Naive thymus-derived CD4-positive, alpha-beta T cell (primary cell): Measurements from ENCODE around the gene SNX5. TPM values are rescaled to one million over a fixed set of nuclear protein-coding genes. Genes with fewer than 3 reads are reported as not detected.

Experiments
- ATAC-seq: fragments of 150-1000 bp; cut with Tn5 transposase; 2 replicates; pipeline ENCODE4 v1.10.0; 2021; ENCODE audit warnings: mild to moderate bottlenecking, moderate library complexity
- CTCF ChIA-PET: fragments of 350-600 bp; sonication (Branson Sonifier 250); formaldehyde crosslinking; loops from one replicate; lab custom pipeline; 2021; ENCODE audit warnings: antibody characterized with exemption; lab: Charles Lee
- POLR2A ChIA-PET: fragments of 350-600 bp; sonication (Branson Sonifier 250); formaldehyde crosslinking; loops from one replicate; lab custom pipeline; 2021; ENCODE audit warnings: antibody characterized with exemption, inconsistent platforms; lab: Charles Lee
- DNase-seq, 9 donors: peaks; one replicate each; pipeline versions ENCODE4 v3.0.0 to v3.0.0-alpha.2; 2020 to 2022; ENCODE audit warnings: mixed read lengths in 1 of 9
- H3K27ac ChIP-seq: one replicate; pipeline ENCODE4 v1.7.0; 2013; ENCODE audit warnings: mild to moderate bottlenecking, low read depth, low read length, moderate library complexity
- H3K27me3 ChIP-seq, 2 donors: one replicate each; pipeline ENCODE4 v1.7.0; 2013; ENCODE audit warnings: low read length in 2 of 2, mild to moderate bottlenecking in 2 of 2, moderate library complexity in 2 of 2; ENCODE audit not compliant: control insufficient read depth in 2 of 2, insufficient read depth in 2 of 2
- H3K36me3 ChIP-seq, 3 experiments: 1 replicate in 2 of 3; 2 replicates in 1 of 3; pipeline ENCODE4 v1.7.0; 2013; ENCODE audit warnings: low read length in 3 of 3, mild to moderate bottlenecking in 3 of 3, moderate library complexity in 1 of 3; ENCODE audit not compliant: insufficient read depth in 3 of 3, control insufficient read depth in 2 of 3
- H3K4me1 ChIP-seq, 2 donors: one replicate each; pipeline ENCODE4 v1.7.0; 2013; ENCODE audit warnings: low read length in 2 of 2, mild to moderate bottlenecking in 2 of 2, moderate library complexity in 1 of 2; ENCODE audit not compliant: control insufficient read depth in 2 of 2, insufficient read depth in 2 of 2
- H3K4me3 ChIP-seq: 2 replicates; pipeline ENCODE4 v1.7.0; 2013; ENCODE audit warnings: mild to moderate bottlenecking, low read length
- H3K9me3 ChIP-seq, 3 experiments: 1 replicate in 2 of 3; 2 replicates in 1 of 3; pipeline ENCODE4 v1.7.0; 2013; ENCODE audit warnings: low read length in 3 of 3; ENCODE audit not compliant: control insufficient read depth in 2 of 3
- H3K27ac Mint-ChIP-seq, 9 donors: one replicate each; pipeline ENCODE4 v1.8.0; 2020 to 2022; ENCODE audit warnings: mixed read lengths in 9 of 9, mild to moderate bottlenecking in 8 of 9, moderate library complexity in 5 of 9, inconsistent platforms in 2 of 9
- H3K27me3 Mint-ChIP-seq, 5 donors: one replicate each; pipeline ENCODE4 v1.8.0; 2021 to 2022; ENCODE audit warnings: mixed read lengths in 5 of 5, mild to moderate bottlenecking in 1 of 5
- H3K36me3 Mint-ChIP-seq, 5 donors: one replicate each; pipeline ENCODE4 v1.8.0; 2020 to 2022; ENCODE audit warnings: mixed read lengths in 5 of 5, mild to moderate bottlenecking in 3 of 5, inconsistent platforms in 1 of 5
- H3K4me1 Mint-ChIP-seq, 7 donors: one replicate each; pipeline ENCODE4 v1.8.0; 2020 to 2022; ENCODE audit warnings: mixed read lengths in 7 of 7, mild to moderate bottlenecking in 3 of 7, inconsistent platforms in 1 of 7
- H3K4me3 Mint-ChIP-seq, 10 donors: one replicate each; pipeline ENCODE4 v1.8.0; 2020 to 2022; ENCODE audit warnings: mild to moderate bottlenecking in 10 of 10, mixed read lengths in 10 of 10, moderate library complexity in 6 of 10, inconsistent platforms in 2 of 10
- H3K9me3 Mint-ChIP-seq, 11 donors: one replicate each; pipeline ENCODE4 v1.8.0; 2020 to 2022; ENCODE audit warnings: mixed read lengths in 11 of 11, mild to moderate bottlenecking in 4 of 11, inconsistent platforms in 1 of 11, moderate library complexity in 1 of 11
- intact Hi-C, 2 donors: fragments of 100-400 bp; cut with micrococcal nuclease; formaldehyde crosslinking; loops; one replicate each; pipeline ENCODE4 v1.15.1; 2023
- polyA plus RNA-seq, 2 donors: library from polyadenylated mRNA; unstranded; fragments of 300-500 nt; fragmentation: Illumina TruSeq; gene quantifications; one replicate each; pipeline ENCODE4 v1.2.3, GENCODE V29; 2021
- total RNA-seq, 6 experiments: library from RNA in 5 of 6; stranded (reverse) in 5 of 6; gene quantifications; 1 replicate in 5 of 6; 2 replicates in 1 of 6; pipeline ENCODE4 v1.2.3 and lab custom pipeline; 2021 to 2026

Gene SNX5
- total and polyA plus RNA-seq, 7 experiments from 2014 or later: 40.2 to 148 (median 61.9) TPM

DNA sequence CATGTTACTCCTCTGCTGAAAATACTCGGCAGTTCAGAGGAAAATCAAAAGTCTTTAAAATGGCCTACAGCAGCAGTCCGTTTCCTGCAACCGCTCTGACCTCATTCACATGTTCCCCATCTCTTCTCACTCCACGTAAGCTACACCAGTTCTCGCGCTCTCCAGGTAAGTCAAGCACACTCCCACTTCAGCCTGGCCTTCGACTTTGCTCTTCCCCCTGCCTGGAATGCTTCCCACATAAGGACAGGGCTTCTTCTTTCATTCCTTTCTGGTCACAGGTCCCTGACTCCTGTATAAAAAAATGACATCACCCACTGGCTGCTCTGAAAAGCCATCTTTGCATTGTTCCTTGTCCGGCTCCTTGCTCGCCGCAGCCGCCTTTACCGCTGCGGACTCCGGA lies 42.9 kb upstream of the SNX5 start:
- ATAC-seq: no peak
- intact Hi-C loops: no loop called here
- CTCF ChIA-PET: no interaction called here

DNA sequence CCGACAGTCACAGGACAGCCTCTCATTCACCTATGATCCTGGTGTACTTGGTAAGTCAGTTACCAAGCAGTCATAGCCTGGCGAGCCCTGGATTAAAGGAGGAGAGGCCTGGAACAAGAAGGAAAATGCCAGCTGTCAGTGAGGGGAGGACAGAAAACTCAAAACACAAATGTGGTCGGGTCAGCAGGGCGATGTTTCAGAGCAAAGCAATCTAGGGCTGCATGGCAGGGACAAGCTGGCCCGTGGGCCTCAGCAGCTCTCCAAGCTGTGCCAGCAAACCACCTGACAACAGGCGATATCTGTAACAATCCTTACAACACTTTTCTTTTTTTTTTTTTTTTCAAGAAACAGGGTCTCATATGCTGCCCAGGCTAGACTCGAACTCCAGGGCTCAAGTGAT lies 40.5 kb upstream of the SNX5 start:
- Mint-ChIP-seq H3K4me1 (no peaks in the 10 kb centered on the region), H3K27ac (no peak overlapping the region), H3K27me3 (no peaks in the 10 kb centered on the region), H3K4me3 (no peak overlapping the region), H3K36me3 (no peaks in the 10 kb centered on the region), H3K9me3 (no peaks in the 10 kb centered on the region)
- POLR2A ChIA-PET: no interaction called here
- intact Hi-C loops: no loop called here
- H3K27me3 ChIP-seq: no peaks in the 10 kb centered on the region
- no peak for DNase-seq
- H3K36me3 ChIP-seq: no peaks in the 10 kb centered on the region
- H3K4me1 ChIP-seq: no peaks in the 10 kb centered on the region
- no peak overlapping the region for H3K27ac ChIP-seq
- no peaks in the 10 kb centered on the region for H3K9me3 ChIP-seq
- no peak overlapping the region for H3K4me3 ChIP-seq
- CTCF ChIA-PET: no interaction called here
- no peak for ATAC-seq

More for the DNA sequence above, 42.9 kb upstream of the SNX5 start:
- Histone ChIP-seq H3K4me3 (no peak overlapping the region), H3K9me3 (no peaks in the 10 kb centered on the region), H3K36me3 (no peaks in the 10 kb centered on the region), H3K27me3 (no peaks in the 10 kb centered on the region), H3K27ac (no peak overlapping the region), H3K4me1 (no peaks in the 10 kb centered on the region)
- H3K4me3 Mint-ChIP-seq: no peak overlapping the region
- no peak overlapping the region for H3K27ac Mint-ChIP-seq
- POLR2A ChIA-PET: no interaction called here
- no peaks in the 10 kb centered on the region for H3K36me3 Mint-ChIP-seq
- H3K27me3 Mint-ChIP-seq: no peaks in the 10 kb centered on the region
- H3K4me1 Mint-ChIP-seq: no peaks in the 10 kb centered on the region
- H3K9me3 Mint-ChIP-seq: no peaks in the 10 kb centered on the region
- no peak for DNase-seq

DNA sequence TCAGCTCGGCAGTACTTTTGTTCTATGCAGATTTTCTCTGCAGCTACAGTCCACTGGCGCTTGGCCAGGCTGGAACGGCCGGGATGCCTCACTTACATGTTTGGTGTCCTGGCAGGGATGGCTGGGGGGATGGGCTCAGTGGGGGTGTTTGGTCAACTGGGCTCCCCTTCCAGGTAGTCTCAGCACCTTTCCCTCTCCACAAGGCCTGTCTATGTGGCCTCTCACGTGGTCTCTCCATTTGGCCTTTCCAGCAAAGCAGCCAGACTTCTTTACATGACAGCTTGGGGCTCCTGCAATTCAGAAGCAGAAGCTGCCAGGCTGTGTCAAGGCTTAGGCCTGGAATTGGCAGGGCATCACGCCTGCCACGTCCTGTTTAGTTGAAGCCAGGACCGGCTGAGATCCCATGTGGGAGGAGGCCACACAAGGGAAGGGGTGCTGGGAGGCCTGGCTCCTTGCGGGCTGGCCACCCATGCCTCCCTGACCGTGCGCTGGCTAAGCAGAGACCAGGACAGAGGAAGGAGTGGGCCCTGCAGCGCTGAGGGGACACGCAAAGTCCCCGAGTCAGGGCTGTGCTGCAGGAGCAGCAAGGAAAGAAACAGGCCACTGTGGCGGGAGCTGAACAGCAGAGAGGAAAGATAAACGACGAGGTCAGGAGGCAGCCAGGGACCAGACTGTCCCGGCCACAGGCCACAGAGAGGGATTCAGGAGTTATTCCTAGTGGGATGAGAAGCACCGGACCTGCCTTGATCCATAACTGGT lies 39.1 kb upstream of the SNX5 start:
- no peak overlapping the region for H3K4me3 Mint-ChIP-seq
- DNase-seq (no peak), ATAC-seq (no peak)
- POLR2A ChIA-PET: no interaction called here
- no peaks in the 10 kb centered on the region for H3K36me3 Mint-ChIP-seq
- Histone ChIP-seq H3K27ac (no peak overlapping the region), H3K4me1 (no peaks in the 10 kb centered on the region), H3K4me3 (no peak overlapping the region), H3K27me3 (no peaks in the 10 kb centered on the region), H3K36me3 (no peaks in the 10 kb centered on the region), H3K9me3 (no peaks in the 10 kb centered on the region)
- no peaks in the 10 kb centered on the region for H3K9me3 Mint-ChIP-seq
- H3K27me3 Mint-ChIP-seq: no peaks in the 10 kb centered on the region
- intact Hi-C loops: no loop called here
- no peak overlapping the region for H3K27ac Mint-ChIP-seq
- H3K4me1 Mint-ChIP-seq: no peaks in the 10 kb centered on the region
- CTCF ChIA-PET: no interaction called here

DNA sequence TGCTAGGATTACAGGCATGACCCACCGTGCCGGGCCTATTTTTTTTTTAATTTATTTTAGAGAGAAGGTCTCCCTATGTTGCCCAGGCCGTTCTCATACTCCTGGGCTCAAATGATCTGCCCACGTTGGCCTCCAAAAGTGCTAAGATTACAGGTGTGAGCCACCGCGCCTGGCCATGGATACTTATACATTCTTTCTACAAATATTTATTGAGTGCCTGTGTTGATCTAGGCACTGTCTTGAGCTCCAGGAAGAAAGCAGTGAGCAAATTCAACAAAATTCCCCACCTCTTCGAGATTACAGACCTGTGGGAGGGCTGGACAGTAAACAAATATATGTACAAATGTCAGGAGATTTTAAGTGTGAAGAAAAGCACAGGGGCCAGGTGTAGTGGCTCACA lies 38.1 kb upstream of the SNX5 start:
- Histone ChIP-seq H3K27ac (no peak overlapping the region), H3K9me3 (no peaks in the 10 kb centered on the region), H3K27me3 (no peaks in the 10 kb centered on the region), H3K4me3 (no peak overlapping the region), H3K4me1 (no peaks in the 10 kb centered on the region), H3K36me3 (no peaks in the 10 kb centered on the region)
- DNase-seq (no peak), ATAC-seq (no peak)
- Mint-ChIP-seq H3K4me3 (no peak overlapping the region), H3K27ac (no peak overlapping the region), H3K9me3 (no peaks in the 10 kb centered on the region), H3K4me1 (no peaks in the 10 kb centered on the region), H3K36me3 (no peaks in the 10 kb centered on the region), H3K27me3 (no peaks in the 10 kb centered on the region)
- CTCF ChIA-PET: no interaction called here
- intact Hi-C loops: no loop called here
- POLR2A ChIA-PET: no interaction called here

DNA sequence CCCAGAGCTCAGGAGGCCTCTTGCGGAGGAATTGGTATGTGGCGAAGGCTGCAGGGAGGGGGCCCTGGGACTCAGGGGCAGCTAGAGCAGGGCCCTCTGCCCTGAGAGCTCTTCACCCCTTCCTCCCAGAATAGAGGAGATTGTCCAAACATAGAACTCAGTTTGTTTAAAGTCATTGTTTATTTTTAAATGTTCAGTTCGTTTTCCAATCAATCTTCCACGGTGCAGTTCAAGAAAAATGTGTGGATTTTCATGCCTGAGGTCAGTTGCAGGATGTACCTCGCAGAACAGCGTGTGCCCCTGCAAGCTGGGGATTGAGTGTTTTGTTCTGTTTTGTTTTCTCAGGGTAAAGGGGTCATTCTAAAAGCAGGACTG lies 37.4 kb upstream of the SNX5 start:
- POLR2A ChIA-PET: no interaction called here
- no peaks in the 10 kb centered on the region for H3K4me1 ChIP-seq
- CTCF ChIA-PET: no interaction called here
- DNase-seq (no peak), ATAC-seq (no peak)
- no peak overlapping the region for H3K27ac ChIP-seq
- H3K27me3 ChIP-seq: no peaks in the 10 kb centered on the region
- Mint-ChIP-seq H3K4me3 (no peak overlapping the region), H3K27ac (no peak overlapping the region), H3K36me3 (no peaks in the 10 kb centered on the region), H3K9me3 (no peaks in the 10 kb centered on the region), H3K27me3 (no peaks in the 10 kb centered on the region), H3K4me1 (no peaks in the 10 kb centered on the region)
- no peaks in the 10 kb centered on the region for H3K36me3 ChIP-seq
- H3K4me3 ChIP-seq: no peak overlapping the region
- intact Hi-C loops: no loop called here
- H3K9me3 ChIP-seq: no peaks in the 10 kb centered on the region

DNA sequence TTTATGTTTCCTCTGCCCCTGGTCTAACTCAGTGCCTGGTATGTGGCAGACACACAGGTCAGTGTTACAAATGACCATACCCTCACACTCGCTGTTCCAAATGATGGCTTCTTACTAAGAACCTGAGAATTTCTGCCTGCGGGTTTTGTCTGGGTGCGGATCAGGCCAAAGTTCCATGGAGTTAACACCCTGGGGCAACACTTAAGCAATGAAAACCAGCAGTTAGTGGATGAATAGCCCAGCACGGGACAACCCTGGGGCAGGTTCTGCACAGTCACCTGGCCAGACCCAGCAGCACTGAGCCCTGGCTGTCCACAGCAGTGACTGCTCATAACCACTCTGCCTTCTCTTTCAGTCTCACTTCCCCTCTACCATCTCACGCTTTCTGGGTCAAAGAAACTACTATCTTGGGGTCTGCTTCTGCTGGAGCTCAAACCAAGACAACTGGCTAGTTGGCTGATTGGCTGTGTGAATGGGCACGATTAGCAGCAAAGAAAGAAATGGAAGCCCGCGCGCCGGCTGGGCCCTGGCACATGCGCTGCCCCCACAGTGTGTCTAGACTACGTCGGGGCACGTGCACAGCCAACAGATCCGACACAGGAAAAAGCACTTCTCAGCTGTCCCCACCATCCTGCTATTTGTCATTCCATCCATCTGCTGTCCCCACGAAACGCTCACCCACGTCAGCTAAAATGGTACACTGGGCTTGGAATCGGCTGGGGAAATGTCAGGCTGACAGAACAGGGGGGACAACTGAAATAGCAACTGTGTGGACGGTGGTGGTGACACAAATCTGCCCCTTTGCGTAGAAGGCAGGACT lies 36.8 kb upstream of the SNX5 start:
- Mint-ChIP-seq H3K4me3 (no peak overlapping the region), H3K27ac (no peak overlapping the region), H3K27me3 (no peaks in the 10 kb centered on the region), H3K9me3 (no peaks in the 10 kb centered on the region), H3K4me1 (no peaks in the 10 kb centered on the region), H3K36me3 (no peaks in the 10 kb centered on the region)
- ATAC-seq: no peak
- Histone ChIP-seq H3K27ac (no peak overlapping the region), H3K27me3 (no peaks in the 10 kb centered on the region), H3K4me1 (no peaks in the 10 kb centered on the region), H3K4me3 (no peak overlapping the region), H3K9me3 (no peaks in the 10 kb centered on the region), H3K36me3 (no peaks in the 10 kb centered on the region)
- intact Hi-C loops: no loop called here
- POLR2A ChIA-PET: no interaction called here
- CTCF ChIA-PET: no interaction called here
- no peak for DNase-seq
